SK-N-SH treated with all-trans-retinoic acid at 6 μM for 48 hours (cell line): ENCODE data around the gene RIMBP2.

Experiments used
- ATAC-seq: fragments of 200-7000 bp; cut with Tn5 transposase; 3 replicates; pipeline ENCODE4 v1.9.1; 2020; ENCODE audit warnings: mild to moderate bottlenecking, moderate library complexity
- ARNTL ChIP-seq: fragments of 450-650 bp; formaldehyde crosslinking; IDR thresholded peaks from 2 replicates; pipeline ENCODE4 v1.5.0; 2020; ENCODE audit warnings: low read depth, mild to moderate bottlenecking, moderate library complexity, borderline replicate concordance
- BACH2 ChIP-seq: fragments of 250-450 bp; sonication (Bioruptor Pico); IDR thresholded peaks from 2 replicates; pipeline ENCODE4 v1.9.0; 2021; ENCODE audit warnings: mild to moderate bottlenecking, borderline replicate concordance
- CSDC2 ChIP-seq: fragments of 250-450 bp; sonication (Bioruptor Pico); IDR thresholded peaks from 2 replicates; pipeline ENCODE4 v1.5.0; 2020; ENCODE audit warnings: mild to moderate bottlenecking, moderate library complexity
- CSRNP3 ChIP-seq: fragments of 250-450 bp; sonication (Bioruptor Pico); IDR thresholded peaks from 2 replicates; pipeline ENCODE4 v1.5.1; 2021; ENCODE audit warnings: mild to moderate bottlenecking, moderate library complexity
- ISL1 ChIP-seq: fragments of 250-450 bp; sonication (Bioruptor Pico); IDR thresholded peaks from 2 replicates; pipeline ENCODE4 v2.1.2; 2022; ENCODE audit warnings: mild to moderate bottlenecking, moderate library complexity
- OSR1 ChIP-seq: fragments of 250-450 bp; sonication (Bioruptor Pico); IDR thresholded peaks from 2 replicates; pipeline ENCODE4 v1.8.0; 2022; ENCODE audit warnings: moderate library complexity, mild to moderate bottlenecking, inconsistent platforms
- PATZ1 ChIP-seq: fragments of 250-450 bp; sonication (Bioruptor Pico); IDR thresholded peaks from 2 replicates; pipeline ENCODE4 v1.8.0; 2020; ENCODE audit warnings: mild to moderate bottlenecking, moderate library complexity, borderline replicate concordance
- POU6F1 ChIP-seq: fragments of 250-450 bp; sonication (Bioruptor Pico); IDR thresholded peaks from 2 replicates; pipeline ENCODE4 v1.8.0; 2021; ENCODE audit warnings: low read depth, mild to moderate bottlenecking, moderate library complexity, borderline replicate concordance
- RARB ChIP-seq: fragments of 250-450 bp; sonication (Bioruptor Pico); IDR thresholded peaks from 2 replicates; pipeline ENCODE4 v1.8.0; 2021; ENCODE audit warnings: mild to moderate bottlenecking, moderate library complexity
- SNAI2 ChIP-seq: fragments of 250-450 bp; sonication (Bioruptor Pico); IDR thresholded peaks from 2 replicates; pipeline ENCODE4 v1.5.0; 2020; ENCODE audit warnings: mild to moderate bottlenecking, moderate library complexity
- TCF4 ChIP-seq: fragments of 250-450 bp; sonication (Bioruptor Pico); IDR thresholded peaks from 2 replicates; pipeline ENCODE4 v1.8.0; 2021; ENCODE audit warnings: mild to moderate bottlenecking, moderate library complexity, borderline replicate concordance
- TOX ChIP-seq: fragments of 250-450 bp; sonication (Bioruptor Pico); IDR thresholded peaks from 2 replicates; pipeline ENCODE4 v1.8.0; 2021; ENCODE audit warnings: mild to moderate bottlenecking, moderate library complexity, borderline replicate concordance
- TSHZ2 ChIP-seq: fragments of 250-450 bp; sonication (Bioruptor Pico); IDR thresholded peaks from 2 replicates; pipeline ENCODE4 v1.5.0; 2020; ENCODE audit warnings: mild to moderate bottlenecking, moderate library complexity
- ZC3H10 ChIP-seq: fragments of 250-450 bp; sonication (Bioruptor Pico); IDR thresholded peaks from 2 replicates; pipeline ENCODE4 v1.5.1; 2021; ENCODE audit warnings: mild to moderate bottlenecking, moderate library complexity
- ZFP3 ChIP-seq: fragments of 250-450 bp; sonication (Bioruptor Pico); IDR thresholded peaks from 2 replicates; pipeline ENCODE4 v1.5.0; 2020; ENCODE audit warnings: mild to moderate bottlenecking, moderate library complexity
- ZFP30 ChIP-seq: fragments of 450-650 bp; formaldehyde crosslinking; IDR thresholded peaks from 2 replicates; pipeline ENCODE4 v1.5.0; 2022; ENCODE audit warnings: mild to moderate bottlenecking, moderate library complexity
- ZNF565 ChIP-seq: fragments of 450-650 bp; formaldehyde crosslinking; conservative IDR thresholded peaks from 2 replicates; pipeline ENCODE4 v1.5.0; 2020; ENCODE audit warnings: low read depth, mild to moderate bottlenecking, moderate library complexity
- ZNF70 ChIP-seq: fragments of 450-650 bp; formaldehyde crosslinking; IDR thresholded peaks from 2 replicates; pipeline ENCODE4 v1.5.0; 2020; ENCODE audit warnings: mild to moderate bottlenecking, moderate library complexity
- ZNF8 ChIP-seq: fragments of 450-650 bp; formaldehyde crosslinking; IDR thresholded peaks from 2 replicates; pipeline ENCODE4 v1.5.0; 2020; ENCODE audit warnings: mild to moderate bottlenecking, moderate library complexity

The RIMBP2 gene

DNA sequence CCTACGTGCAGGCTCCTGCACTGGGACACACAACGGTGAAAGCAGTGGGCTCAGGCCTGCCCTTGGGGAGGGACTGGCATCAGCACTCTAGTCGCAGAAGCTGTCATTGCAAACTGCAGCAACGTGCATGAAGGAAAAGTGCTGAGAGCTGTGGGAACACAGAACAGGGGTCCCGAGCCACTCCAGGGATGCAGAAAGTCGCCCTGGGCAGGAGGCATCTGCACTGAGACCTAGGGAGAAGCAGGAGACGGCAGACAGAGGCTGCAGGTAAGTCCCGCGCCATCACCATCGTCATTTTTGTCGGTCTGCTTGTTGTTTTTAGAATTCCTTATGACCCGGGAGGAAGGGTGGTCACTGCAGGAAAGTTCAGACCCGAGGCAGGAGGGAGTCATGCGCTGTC is 21.6 kb upstream of the RIMBP2 start (continued):
- TF ChIP-seq PATZ1 (CRISPR knock-in tag) (no peak), RARB (CRISPR knock-in tag) (no peak), ZFP30 (CRISPR knock-in tag) (no peak), ZC3H10 (CRISPR knock-in tag) (no peak), CSDC2 (CRISPR knock-in tag) (no peak), ZNF70 (CRISPR knock-in tag) (no peak), CSRNP3 (CRISPR knock-in tag) (no peak), SNAI2 (CRISPR knock-in tag) (no peak), ZNF565 (CRISPR knock-in tag) (no peak)

GRCh38 chr12:130729344-130729743 is 13.2 kb upstream of the RIMBP2 start:
- no peak for TF ChIP-seq PATZ1 (CRISPR knock-in tag)
- no peak for TF ChIP-seq SNAI2 (CRISPR knock-in tag)
- TF ChIP-seq TSHZ2 (CRISPR knock-in tag) = no peak
- TF ChIP-seq ZFP30 (CRISPR knock-in tag) = no peak
- no peak for TF ChIP-seq TOX
- no peak for TF ChIP-seq ZNF8 (CRISPR knock-in tag)
- TF ChIP-seq ZFP3 (CRISPR knock-in tag) = no peak
- no peak for TF ChIP-seq TCF4
- TF ChIP-seq ISL1 (CRISPR knock-in tag) = no peak
- TF ChIP-seq ARNTL (CRISPR knock-in tag) = no peak
- no peak for TF ChIP-seq CSDC2 (CRISPR knock-in tag)
- TF ChIP-seq BACH2 (CRISPR knock-in tag) = no peak
- no peak for TF ChIP-seq ZNF565 (CRISPR knock-in tag)
- no peak for TF ChIP-seq ZNF70 (CRISPR knock-in tag)
- TF ChIP-seq RARB (CRISPR knock-in tag) = no peak
- TF ChIP-seq POU6F1 (CRISPR knock-in tag) = no peak
- ATAC-seq = no peak

- no peak for TF ChIP-seq OSR1
- TF ChIP-seq, all 23 proteins: peak for 0
- ATAC-seq = no peak
Observed at GRCh38 chr12:130728158-130729058, 12.3 kb upstream of the RIMBP2 start.
